GM15510 (cell line): Measurements from ENCODE around the gene FALEC.

Source experiments
- POLR2A ChIP-seq: IDR thresholded peaks from 3 replicates; pipeline ENCODE4 v1.6.1; 2011; ENCODE audit warnings: borderline replicate concordance; ENCODE audit not compliant: insufficient read length; ENCODE audit errors: extremely low read depth

Gene FALEC

DNA sequence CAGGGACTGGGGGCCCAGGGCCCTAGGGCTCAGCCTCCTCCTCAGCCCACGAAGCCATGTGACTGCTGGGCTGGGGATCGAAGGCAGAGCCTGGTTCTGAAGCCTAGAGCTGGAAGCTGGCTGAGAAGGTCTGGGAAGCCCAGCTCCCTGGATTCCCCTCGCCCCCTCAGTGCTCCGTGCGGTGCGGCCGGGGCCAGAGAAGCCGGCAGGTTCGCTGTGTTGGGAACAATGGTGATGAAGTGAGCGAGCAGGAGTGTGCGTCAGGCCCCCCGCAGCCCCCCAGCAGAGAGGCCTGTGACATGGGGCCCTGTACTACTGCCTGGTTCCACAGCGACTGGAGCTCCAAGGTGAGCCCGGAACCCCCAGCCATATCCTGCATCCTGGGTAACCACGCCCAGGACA lies 42.8 kb downstream of the FALEC start:
- TF ChIP-seq POLR2A, result no peak

DNA sequence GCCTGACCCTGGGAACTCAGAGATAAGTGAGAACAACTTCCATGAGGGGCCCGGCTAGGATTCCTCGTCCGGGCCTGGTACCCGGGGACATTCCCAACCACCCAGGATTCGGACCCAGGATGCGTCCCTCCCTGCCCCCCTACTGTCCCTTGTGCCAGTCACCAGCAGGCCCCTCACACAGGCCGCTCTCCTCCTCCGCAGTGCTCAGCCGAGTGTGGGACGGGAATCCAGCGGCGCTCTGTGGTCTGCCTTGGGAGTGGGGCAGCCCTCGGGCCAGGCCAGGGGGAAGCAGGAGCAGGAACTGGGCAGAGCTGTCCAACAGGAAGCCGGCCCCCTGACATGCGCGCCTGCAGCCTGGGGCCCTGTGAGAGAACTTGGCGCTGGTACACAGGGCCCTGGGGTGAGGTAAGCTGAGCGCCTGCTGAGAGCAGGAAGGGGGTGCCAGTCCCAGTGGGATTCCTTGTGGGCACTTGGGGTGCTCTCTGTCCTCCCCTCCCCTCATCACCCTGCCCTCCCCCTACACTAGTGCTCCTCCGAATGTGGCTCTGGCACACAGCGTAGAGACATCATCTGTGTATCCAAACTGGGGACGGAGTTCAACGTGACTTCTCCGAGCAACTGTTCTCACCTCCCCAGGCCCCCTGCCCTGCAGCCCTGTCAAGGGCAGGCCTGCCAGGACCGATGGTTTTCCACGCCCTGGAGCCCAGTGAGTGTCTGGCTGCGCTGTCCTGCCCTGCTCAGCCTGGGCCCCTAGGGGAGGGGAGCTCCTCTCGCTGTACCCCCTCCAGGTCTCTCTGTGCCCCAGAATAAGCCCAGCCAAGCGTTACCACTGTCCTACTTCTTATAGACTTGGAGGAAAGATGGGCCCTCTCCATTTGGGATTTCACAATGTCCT lies 43.5 kb downstream of the FALEC start:
- no peak for TF ChIP-seq POLR2A

GRCh38 chr1:150559656-150560010 lies 44.1 kb downstream of the FALEC start:
- TF ChIP-seq POLR2A, result no peak

- TF ChIP-seq POLR2A, result no peak
Measured at GRCh38 chr1:150560011-150560438, 44.5 kb downstream of the FALEC start.

DNA sequence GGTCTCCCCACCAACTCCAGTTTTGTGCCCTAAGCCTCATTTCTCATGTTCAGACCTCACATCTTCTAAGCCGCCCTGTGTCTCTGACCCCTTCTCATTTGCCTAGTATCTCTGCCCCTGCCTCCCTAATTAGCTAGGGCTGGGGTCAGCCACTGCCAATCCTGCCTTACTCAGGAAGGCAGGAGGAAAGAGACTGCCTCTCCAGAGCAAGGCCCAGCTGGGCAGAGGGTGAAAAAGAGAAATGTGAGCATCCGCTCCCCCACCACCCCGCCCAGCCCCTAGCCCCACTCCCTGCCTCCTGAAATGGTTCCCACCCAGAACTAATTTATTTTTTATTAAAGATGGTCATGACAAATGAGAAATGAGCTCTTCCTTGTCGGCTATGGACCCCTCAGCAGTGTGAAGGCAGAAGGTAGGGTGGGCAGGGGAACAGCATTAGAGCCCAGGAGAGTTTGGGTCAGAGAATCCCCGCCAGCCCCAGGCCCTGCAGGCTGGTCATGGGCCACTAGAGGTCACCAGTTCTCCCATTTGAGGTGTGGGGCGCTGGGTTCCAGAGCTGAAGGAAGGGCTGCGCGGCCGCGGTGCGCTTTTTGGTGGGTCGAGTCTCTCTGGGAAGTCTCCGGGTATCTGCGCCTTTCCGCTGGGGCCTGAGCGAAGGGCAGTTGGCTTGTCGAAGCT lies 45.2 kb downstream of the FALEC start:
- TF ChIP-seq POLR2A, result no peak

GRCh38 chr1:150561254-150561973 lies 45.9 kb downstream of the FALEC start:
- TF ChIP-seq POLR2A, result peak; percentile 62

DNA sequence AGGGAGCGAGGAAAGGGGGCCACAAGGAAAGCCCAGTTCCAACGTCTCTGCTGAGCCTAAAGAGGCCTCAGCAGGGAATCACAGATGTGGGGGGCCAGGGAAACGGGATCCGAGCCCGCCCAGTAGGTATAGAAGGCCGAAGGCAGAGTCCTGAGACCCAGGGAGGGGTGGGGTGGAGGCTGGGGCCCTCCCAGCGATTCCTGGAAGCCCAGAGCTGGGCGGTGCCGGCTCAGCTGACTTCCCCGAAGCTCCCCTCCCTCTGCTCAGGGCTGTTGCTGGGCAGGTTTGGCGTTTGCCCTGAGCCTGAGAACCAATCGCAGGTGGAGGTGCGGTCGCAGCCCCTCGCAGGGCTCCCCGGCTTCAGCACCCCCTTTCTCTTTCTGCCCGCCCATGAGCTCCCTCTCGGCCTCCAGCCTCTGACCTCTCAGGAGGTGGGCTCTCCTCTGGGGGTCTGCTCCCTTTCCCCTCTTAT lies 46.5 kb downstream of the FALEC start:
- TF ChIP-seq POLR2A, result peak; percentile 57

GRCh38 chr1:150562446-150563339 lies 47.1 kb downstream of the FALEC start:
- TF ChIP-seq POLR2A, result no peak

DNA sequence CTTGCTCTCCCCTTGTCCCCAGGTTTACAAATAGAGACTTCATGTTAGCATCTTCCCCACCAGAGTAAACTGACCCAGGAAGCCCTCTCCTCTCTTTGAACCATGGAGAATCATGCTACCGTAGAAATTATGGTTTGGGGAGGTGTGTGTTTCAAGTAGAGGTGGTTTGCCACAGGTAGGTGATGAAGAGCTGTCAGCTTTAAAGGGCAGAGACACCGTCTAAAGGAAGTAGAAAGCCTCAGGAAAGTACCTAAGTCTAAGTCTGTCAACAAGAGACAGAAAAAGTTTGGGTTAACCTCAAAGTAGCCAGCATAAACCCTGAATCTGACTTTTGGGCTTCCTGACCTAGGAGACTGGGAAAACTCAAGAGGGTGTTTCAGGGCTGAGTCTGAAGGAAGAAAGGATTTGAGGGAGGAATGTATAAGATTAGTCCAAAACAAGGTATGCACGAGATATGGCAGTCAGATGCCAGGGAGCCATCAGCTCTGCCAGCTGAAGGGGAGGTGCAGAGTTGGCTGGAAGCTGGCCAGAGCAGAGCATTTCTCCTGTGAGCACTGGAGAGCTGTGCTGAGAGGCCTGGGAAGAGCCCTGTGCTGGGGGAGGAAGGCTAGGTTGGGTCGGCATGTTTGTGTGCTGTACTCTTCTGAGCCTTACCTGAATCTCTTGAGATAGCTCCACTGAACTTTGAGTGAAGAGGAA lies 47.9 kb downstream of the FALEC start:
- no peak for TF ChIP-seq POLR2A

GRCh38 chr1:150564051-150564991 lies 48.8 kb downstream of the FALEC start:
- no peak for TF ChIP-seq POLR2A

- peak; percentile 5 for TF ChIP-seq POLR2A
Measured at GRCh38 chr1:150566589-150567340, 51.2 kb downstream of the FALEC start.

DNA sequence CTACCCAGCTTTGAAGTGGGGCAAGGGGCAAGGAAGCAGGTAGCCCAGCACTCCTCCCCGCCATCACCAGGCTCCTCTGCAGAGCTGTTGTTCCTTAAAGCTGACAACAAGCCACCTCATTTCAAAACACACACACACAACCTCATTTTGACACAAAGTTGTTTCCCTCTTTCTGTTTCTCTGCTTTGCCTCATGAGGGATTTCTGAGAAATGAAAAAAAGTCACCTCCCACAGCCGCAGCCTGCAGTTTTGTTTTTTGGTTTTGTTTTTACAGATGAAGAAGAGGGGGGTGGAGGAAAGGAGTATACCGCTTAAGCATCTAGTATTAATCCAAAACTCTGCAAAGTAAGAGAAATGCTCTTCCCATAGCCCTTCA lies 51.8 kb downstream of the FALEC start:
- TF ChIP-seq POLR2A, result no peak

- TF ChIP-seq POLR2A, result peak; percentile 49
Measured at GRCh38 chr1:150567717-150568593, 52.4 kb downstream of the FALEC start.
